NCI-H2081 treated with DMSO at 0.1 percent for 48 hours (cell line): ENCODE measurements around the gene SCLT1.

Source experiments
- DNase-seq: peaks from one replicate; lab custom pipeline; 2025; lab: John Stamatoyannopoulos, UW

SCLT1 gene

DNA sequence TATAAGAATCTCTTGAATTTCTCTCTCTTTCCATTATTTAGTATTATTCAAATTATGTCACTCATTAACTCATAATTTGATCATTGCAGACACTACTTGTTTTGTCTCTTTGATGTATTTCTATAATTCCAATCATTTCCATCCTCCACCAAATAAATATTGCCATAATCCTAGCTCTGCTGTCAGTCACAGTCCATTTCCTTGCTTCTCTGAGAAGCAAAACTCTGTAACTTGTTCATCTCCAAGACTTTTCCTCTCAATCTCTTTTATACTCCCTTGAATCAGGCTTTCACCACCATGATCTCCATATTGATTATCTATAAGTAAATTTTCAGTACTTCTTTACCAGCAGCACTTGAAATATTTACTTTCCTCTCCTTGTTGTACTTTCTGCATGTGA lies 135.9 kb downstream of the SCLT1 start:
- no peak for DNase-seq

DNA sequence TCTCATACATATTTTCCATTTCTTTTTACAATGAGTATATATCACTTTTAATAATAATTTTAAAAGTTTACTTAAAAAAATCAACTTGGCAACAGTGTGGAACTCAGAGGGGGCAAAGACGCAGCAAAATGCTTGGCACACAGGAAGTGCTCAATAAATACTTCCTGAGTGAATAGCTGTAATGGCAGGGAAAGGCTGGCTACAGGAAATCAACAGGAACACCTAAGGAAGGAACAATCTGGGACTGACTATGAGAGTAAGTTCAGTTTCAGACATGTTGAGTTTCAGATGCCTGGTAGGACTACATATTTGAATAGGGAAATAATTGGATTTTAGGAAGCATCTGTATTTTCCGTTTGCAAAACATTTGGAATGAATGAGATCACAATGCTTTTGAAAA lies 137.6 kb downstream of the SCLT1 start:
- no peak for DNase-seq

GRCh38 chr4:128954941-128955340 lies 138.4 kb downstream of the SCLT1 start:
- no peak for DNase-seq

- DNase-seq, result no peak
Observed at GRCh38 chr4:128951316-128951715, 142.0 kb downstream of the SCLT1 start.

DNA sequence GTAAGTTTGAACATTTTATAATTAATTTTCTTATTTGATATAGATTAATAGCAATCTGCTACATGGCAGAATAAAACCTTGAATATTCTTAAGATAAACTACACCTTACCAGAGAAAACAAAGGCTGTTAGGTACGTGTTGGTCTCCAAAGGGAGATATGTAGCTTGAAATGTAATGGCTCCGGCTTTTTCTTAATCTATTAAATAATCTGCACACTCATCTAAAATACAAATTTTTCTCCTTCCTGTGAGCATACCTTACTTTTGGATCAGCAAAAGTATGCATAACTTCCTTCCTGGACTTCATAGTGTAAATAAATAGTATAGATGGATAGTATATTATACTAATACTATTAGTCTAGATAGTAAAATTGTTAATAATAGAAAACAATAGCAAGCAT lies 142.5 kb downstream of the SCLT1 start:
- DNase-seq, result no peak

DNA sequence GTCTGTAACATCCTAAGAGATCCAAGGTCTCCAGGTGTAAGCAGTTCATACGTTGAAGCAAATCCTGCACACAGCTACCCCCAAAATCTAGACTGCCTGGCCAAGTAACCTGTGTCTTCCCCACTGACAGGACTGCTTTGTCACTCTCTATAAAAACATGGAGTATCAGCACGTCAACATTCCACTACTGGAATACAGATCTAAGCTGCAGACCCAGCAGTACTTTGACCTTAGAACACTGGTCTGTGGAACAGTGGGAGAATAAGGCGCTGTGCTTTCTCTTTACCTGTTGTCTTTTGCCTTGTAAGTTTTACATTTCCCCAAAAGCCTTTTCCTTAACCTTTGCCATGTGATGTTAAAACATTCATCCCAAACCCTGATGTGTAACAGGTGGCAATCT lies 146.4 kb downstream of the SCLT1 start:
- DNase-seq, result no peak

GRCh38 chr4:128942607-128943006 lies 150.7 kb downstream of the SCLT1 start:
- no peak for DNase-seq

GRCh38 chr4:128940971-128941370 lies 152.4 kb downstream of the SCLT1 start:
- DNase-seq, result no peak

- no peak for DNase-seq
Observed at GRCh38 chr4:128930051-128930450, 163.3 kb downstream of the SCLT1 start.

- DNase-seq, result no peak
Observed at GRCh38 chr4:128924951-128925350, 168.4 kb downstream of the SCLT1 start.

DNA sequence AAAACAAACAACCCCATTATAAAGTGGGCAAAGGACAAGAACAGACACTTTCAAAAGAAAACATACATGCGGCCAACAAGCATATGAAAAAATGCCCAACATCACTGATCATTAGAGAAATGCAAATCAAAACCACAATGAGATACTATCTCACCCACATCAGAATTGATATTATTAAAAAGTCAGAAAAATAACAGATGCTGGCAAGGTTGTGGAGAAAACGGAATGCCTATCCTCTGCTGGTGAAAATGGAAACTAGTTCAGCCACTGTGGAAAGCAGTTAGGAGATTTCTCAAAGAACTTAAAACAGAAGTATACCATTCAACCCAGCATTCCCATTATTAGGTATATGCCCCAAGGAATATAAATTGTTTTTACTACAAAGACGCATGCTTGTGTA lies 171.4 kb downstream of the SCLT1 start:
- no peak for DNase-seq

DNA sequence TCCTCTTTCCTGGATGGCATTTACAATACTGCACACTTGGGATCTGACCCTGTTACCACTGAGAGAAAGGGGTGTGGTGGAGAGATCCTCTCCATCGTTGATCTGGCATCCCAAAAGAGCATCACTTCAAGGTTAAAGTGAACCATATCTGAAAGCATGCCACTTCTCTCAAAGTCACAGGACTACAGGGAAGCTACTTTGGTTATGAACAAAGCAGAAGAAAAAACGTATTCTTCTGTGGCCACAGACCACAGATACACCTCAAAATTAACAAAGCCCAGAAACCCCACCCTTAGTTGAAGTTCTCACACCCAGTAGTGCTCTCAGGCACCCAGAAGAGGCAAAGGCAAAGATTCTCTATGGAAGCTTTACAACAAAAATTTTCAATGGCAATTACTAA lies 175.6 kb downstream of the SCLT1 start:
- DNase-seq, result no peak

- no peak for DNase-seq
Observed at GRCh38 chr4:128916832-128917231, 176.5 kb downstream of the SCLT1 start.

GRCh38 chr4:128915544-128915943 lies 177.8 kb downstream of the SCLT1 start:
- DNase-seq, result no peak

GRCh38 chr4:128913228-128913627 lies 180.1 kb downstream of the SCLT1 start:
- DNase-seq, result no peak

DNA sequence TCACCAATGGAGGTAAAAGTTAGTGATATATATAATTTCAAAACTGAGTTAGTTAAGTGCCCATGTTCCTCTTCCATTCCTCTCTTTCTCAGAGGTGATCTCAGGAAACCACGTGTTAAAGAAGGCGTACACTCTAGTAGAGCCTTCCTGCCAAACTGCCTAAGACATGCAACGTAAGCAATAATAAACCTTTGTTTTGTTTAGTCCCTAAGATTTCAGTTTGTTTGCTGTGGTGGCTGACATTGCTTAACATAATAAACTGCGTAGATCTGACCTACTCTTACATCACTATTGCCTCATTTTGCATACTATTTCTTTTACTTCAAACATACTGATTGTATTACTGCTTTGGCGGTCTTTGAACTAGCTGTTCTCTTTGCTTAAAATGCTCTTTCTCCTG lies 184.6 kb downstream of the SCLT1 start:
- no peak for DNase-seq

GRCh38 chr4:128907981-128908380 lies 185.4 kb downstream of the SCLT1 start:
- no peak for DNase-seq

- no peak for DNase-seq
Observed at GRCh38 chr4:128906581-128906980, 186.8 kb downstream of the SCLT1 start.

DNA sequence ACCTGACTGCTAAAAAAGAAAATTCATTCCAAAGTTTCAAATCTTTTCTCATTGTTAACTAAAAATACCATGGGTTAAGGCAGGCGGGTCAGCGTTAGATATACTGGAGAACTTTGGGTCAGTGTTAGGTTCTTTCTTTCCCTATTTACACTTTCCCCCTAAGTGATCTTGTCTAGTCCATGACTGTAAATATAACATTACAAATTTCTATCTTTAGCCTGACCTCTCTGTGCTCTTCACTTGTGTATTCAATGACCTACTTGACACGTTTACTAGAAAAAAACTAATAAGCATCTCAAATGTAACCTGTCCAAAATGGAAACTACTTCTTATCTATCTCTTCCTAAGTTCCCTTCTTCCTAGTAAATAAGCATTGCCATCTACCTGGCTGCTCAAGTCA lies 188.5 kb downstream of the SCLT1 start:
- no peak for DNase-seq

- DNase-seq, result no peak
Observed at GRCh38 chr4:128880662-128881061, 212.7 kb downstream of the SCLT1 start.

DNA sequence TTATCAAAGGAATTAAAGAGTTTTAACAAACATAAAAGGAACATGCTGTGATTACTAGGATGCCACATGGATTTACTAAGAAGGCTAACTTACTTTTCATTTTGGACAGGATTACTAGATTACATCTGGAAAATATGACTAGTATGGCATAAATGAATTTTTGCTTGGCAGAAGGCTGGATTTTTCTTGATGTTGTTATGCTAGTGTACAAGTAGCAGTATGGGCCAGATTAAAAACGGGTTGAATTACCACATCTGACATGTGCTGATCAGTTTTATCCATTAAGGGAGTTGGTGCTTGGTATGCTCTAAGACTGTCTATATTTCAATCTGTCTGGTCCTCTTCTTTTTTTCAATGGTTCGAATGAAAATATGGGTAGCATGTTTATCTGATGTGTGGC lies 213.4 kb downstream of the SCLT1 start:
- DNase-seq, result no peak

GRCh38 chr4:128879283-128879682 lies 214.1 kb downstream of the SCLT1 start:
- DNase-seq, result no peak

- DNase-seq, result no peak
Observed at GRCh38 chr4:128877934-128878333, 215.4 kb downstream of the SCLT1 start.

DNA sequence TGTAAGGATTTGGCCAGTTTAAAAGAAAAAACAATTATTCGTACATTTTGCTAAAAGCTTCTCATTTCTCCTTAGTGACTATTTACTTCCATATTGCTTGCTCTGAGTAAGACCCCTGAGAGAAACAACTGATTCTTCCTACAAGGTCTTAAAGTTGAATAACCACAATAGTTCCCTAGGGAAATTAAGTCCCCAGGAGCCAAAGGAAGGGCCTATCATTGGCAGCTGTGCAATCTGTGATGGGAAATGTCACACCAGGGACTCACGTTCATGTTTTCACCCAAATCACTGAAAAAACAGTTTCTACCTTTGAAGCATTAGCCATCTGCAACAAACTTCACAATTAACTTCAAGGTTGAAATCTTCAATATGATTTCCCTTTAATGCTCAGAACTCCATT lies 217.1 kb downstream of the SCLT1 start:
- no peak for DNase-seq

DNA sequence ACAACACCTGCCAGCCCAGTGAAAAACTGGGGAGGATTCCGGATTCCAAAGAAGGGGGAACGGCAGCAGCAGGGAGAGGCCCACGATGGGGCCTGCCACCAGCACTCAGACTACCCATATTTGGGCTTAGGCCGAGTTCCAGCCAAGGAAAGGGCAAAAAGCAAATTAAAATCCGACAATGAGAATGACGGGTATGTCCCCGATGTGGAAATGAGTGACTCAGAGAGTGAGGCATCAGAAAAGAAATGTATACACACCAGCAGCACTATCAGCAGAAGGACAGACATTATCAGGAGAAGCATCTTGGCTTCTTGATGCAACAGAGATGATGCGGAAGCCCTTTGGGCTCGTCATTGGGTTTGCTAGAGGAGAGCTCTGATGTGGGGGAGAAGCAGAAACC lies 221.4 kb downstream of the SCLT1 start:
- DNase-seq, result no peak
